CD14-positive monocyte (primary cell): ENCODE results near the gene TNFRSF6B. TPM values are rescaled to one million over a fixed set of nuclear protein-coding genes. Genes with fewer than 3 reads are reported as not detected.

ENCODE experiments used
- DNase-seq, 3 donors: peaks; one replicate each; pipeline ENCODE4 v3.0.0-alpha.2; 2011 to 2022
- H2AFZ ChIP-seq: 2 replicates; pipeline ENCODE4 v1.6.0; 2012; ENCODE audit warnings: mild to moderate bottlenecking, low read depth, low read length, inconsistent platforms; ENCODE audit not compliant: insufficient read depth, poor library complexity, severe bottlenecking
- H3K27ac ChIP-seq, 2 donors: 1 replicate in 1 of 2; 2 replicates in 1 of 2; pipeline ENCODE4 v1.5.1; 2012 to 2013; ENCODE audit warnings: low read length in 2 of 2, control low read depth in 1 of 2, inconsistent platforms in 1 of 2, low read depth in 1 of 2, mild to moderate bottlenecking in 1 of 2
- H3K27me3 ChIP-seq, 2 donors: one replicate each; pipeline versions ENCODE4 v1.6.0 to v1.6.1; 2011 to 2013; ENCODE audit warnings: low read length in 2 of 2; ENCODE audit not compliant: control insufficient read depth in 2 of 2, insufficient read depth in 2 of 2
- H3K36me3 ChIP-seq, 2 donors: replicated peaks in 1 of 2; 1 replicate in 1 of 2; 2 replicates in 1 of 2; pipeline versions ENCODE4 v1.5.1 to v1.6.1; 2012 to 2013; ENCODE audit warnings: low read length in 2 of 2, control low read depth in 1 of 2, inconsistent platforms in 1 of 2, mild to moderate bottlenecking in 1 of 2; ENCODE audit not compliant: insufficient read depth in 2 of 2, control insufficient read depth in 1 of 2
- H3K4me1 ChIP-seq, 2 donors: 1 replicate in 1 of 2; 2 replicates in 1 of 2; pipeline versions ENCODE4 v1.5.1 to v1.6.1; 2012 to 2013; ENCODE audit warnings: low read length in 2 of 2, control low read depth in 1 of 2, inconsistent platforms in 1 of 2, mild to moderate bottlenecking in 1 of 2, moderate library complexity in 1 of 2; ENCODE audit not compliant: insufficient read depth in 2 of 2, control insufficient read depth in 1 of 2
- H3K4me2 ChIP-seq: replicated peaks from 2 replicates; pipeline ENCODE3; 2012; ENCODE audit warnings: low read length, moderate library complexity, mild to moderate bottlenecking; ENCODE audit not compliant: poor library complexity, severe bottlenecking; ENCODE audit errors: extremely low read depth
- H3K4me3 ChIP-seq, 3 experiments: fragments of 200-600 bp in 1 of 3; sonication (generic) in 1 of 3; replicated peaks in 1 of 3; 1 replicate in 2 of 3; 2 replicates in 1 of 3; pipeline ENCODE4 v1.5.1; 2011 to 2013; ENCODE audit warnings: low read length in 3 of 3, mild to moderate bottlenecking in 3 of 3, control low read depth in 2 of 3, low read depth in 2 of 3, inconsistent platforms in 1 of 3, moderate library complexity in 1 of 3
- H3K79me2 ChIP-seq: 2 replicates; pipeline ENCODE4 v1.6.0; 2012; ENCODE audit warnings: mild to moderate bottlenecking, control low read depth, inconsistent platforms, low read length, moderate library complexity; ENCODE audit not compliant: insufficient read depth
- H3K9ac ChIP-seq: 2 replicates; pipeline ENCODE4 v1.6.0; 2017; ENCODE audit warnings: low read length, mild to moderate bottlenecking; ENCODE audit not compliant: insufficient read depth, poor library complexity, severe bottlenecking
- H3K9me3 ChIP-seq, 2 donors: replicated peaks in 1 of 2; 1 replicate in 1 of 2; 2 replicates in 1 of 2; pipeline versions ENCODE4 v1.5.1 to v1.6.1; 2012 to 2013; ENCODE audit warnings: low read length in 2 of 2, control low read depth in 1 of 2; ENCODE audit not compliant: control insufficient read depth in 1 of 2, insufficient read depth in 1 of 2
- H4K20me1 ChIP-seq: 2 replicates; pipeline ENCODE4 v1.6.0; 2012; ENCODE audit warnings: mild to moderate bottlenecking, low read length, control low read depth, moderate library complexity; ENCODE audit not compliant: insufficient read depth
- H3K27ac Mint-ChIP-seq, 7 donors: one replicate each; pipeline ENCODE4 v1.8.0; 2020; ENCODE audit warnings: mild to moderate bottlenecking in 7 of 7, mixed read lengths in 7 of 7, moderate library complexity in 6 of 7, inconsistent platforms in 2 of 7
- H3K27me3 Mint-ChIP-seq, 3 donors: one replicate each; pipeline ENCODE4 v1.8.0; 2021 to 2022; ENCODE audit warnings: low read depth in 3 of 3, mild to moderate bottlenecking in 3 of 3, mixed read lengths in 3 of 3, moderate library complexity in 3 of 3, inconsistent platforms in 1 of 3
- H3K36me3 Mint-ChIP-seq, 2 donors: one replicate each; pipeline ENCODE4 v1.8.0; 2020; ENCODE audit warnings: mixed read lengths in 2 of 2, inconsistent platforms in 1 of 2, mild to moderate bottlenecking in 1 of 2
- H3K4me1 Mint-ChIP-seq: one replicate; pipeline ENCODE4 v1.8.0; 2020; ENCODE audit warnings: mild to moderate bottlenecking, mixed read lengths
- H3K4me3 Mint-ChIP-seq, 2 donors: one replicate each; pipeline ENCODE4 v1.8.0; 2020; ENCODE audit warnings: mild to moderate bottlenecking in 2 of 2, mixed read lengths in 2 of 2, moderate library complexity in 1 of 2
- H3K9me3 Mint-ChIP-seq, 7 donors: one replicate each; pipeline ENCODE4 v1.8.0; 2020 to 2022; ENCODE audit warnings: mixed read lengths in 7 of 7, mild to moderate bottlenecking in 6 of 7, moderate library complexity in 6 of 7, inconsistent platforms in 2 of 7
- CTCF ChIP-seq: fragments of 200-600 bp; IDR thresholded peaks from one replicate; pipeline ENCODE4 v1.8.0; 2022; ENCODE audit warnings: antibody characterized with exemption, mild to moderate bottlenecking
- WGBS: methylation state at CpG from one replicate; pipeline ENCODE4 v1.1.5; 2013; ENCODE audit warnings: missing lambda C conversion rate; ENCODE audit not compliant: insufficient coverage; 5-methylcytosine and 5-hydroxymethylcytosine counted together
- intact Hi-C, 2 donors: fragments of 100-400 bp; cut with micrococcal nuclease; formaldehyde crosslinking; loops; one replicate each; pipeline versions ENCODE4 v1.15.0 to v1.15.1; 2023
- polyA plus RNA-seq, 3 donors: library from polyadenylated mRNA; depleted of rRNA in 1 of 3; unstranded in 2 of 3; stranded (reverse) in 1 of 3; fragments of 300-500 nt in 2 of 3; fragments of >200 nt in 1 of 3; fragmentation: Illumina TruSeq in 2 of 3; gene quantifications; 1 replicate in 2 of 3; 2 replicates in 1 of 3; pipeline ENCODE4 v1.2.3, GENCODE V29; 2012 to 2021

TNFRSF6B gene
- polyA plus RNA-seq, 3 donors, result 6.5 TPM; not detected in 2

DNA sequence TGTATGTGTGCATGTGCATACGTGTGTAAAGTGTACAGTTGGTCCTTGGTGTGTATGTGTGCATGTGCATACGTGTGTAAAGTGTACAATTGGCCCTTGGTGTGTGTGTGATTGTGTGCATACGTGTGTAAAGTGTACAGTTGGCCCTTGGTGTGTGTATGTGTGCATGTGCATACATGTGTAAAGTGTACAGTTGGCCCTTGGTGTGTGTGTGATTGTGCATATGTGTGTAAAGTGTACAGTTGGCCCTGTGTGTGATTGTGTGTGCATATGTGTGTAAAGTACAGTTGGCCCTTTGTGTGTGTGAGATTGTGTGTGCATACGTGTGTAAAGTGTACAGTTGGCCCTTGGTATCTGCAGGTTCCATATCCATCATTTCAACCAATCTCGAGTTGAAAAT is 35.0 kb downstream of the TNFRSF6B start:
- peaks cover 33 to 56% of the 10 kb centered on the region in 2 donors for H3K36me3 Mint-ChIP-seq
- H3K9me3 ChIP-seq, result no peaks in the 10 kb centered on the region
- peaks cover 97% of the 10 kb centered on the region for H4K20me1 ChIP-seq
- H3K4me3 Mint-ChIP-seq, result no peak overlapping the region
- H3K27me3 ChIP-seq, result peaks cover 0 to 7% of the 10 kb centered on the region in 2 donors
- no peak for DNase-seq
- peaks cover 27% of the 10 kb centered on the region for H3K4me1 Mint-ChIP-seq
- H3K36me3 ChIP-seq, result peaks cover 40 to 85% of the 10 kb centered on the region in 2 donors
- H2AFZ ChIP-seq, result no peak overlapping the region
- H3K27ac Mint-ChIP-seq, result no peak overlapping the region
- H3K79me2 ChIP-seq, result peaks cover 36% of the 10 kb centered on the region
- H3K4me1 ChIP-seq, result peaks cover 0 to 12% of the 10 kb centered on the region in 2 donors
- no peak overlapping the region for H3K4me3 ChIP-seq
- intact Hi-C loops, result no loop called here
- H3K4me2 ChIP-seq, result no peak overlapping the region
- no peak overlapping the region for H3K9ac ChIP-seq
- H3K9me3 Mint-ChIP-seq, result no peaks in the 10 kb centered on the region
- H3K27me3 Mint-ChIP-seq, result peaks cover 6 to 14% (median 9%) of the 10 kb centered on the region in 3 donors
- no peak overlapping the region for H3K27ac ChIP-seq
- no peak for TF ChIP-seq CTCF
- 89% methylated on average over 3 of the region's 5 CpGs for WGBS

GRCh38 chr20:63732118-63733095 is 36.0 kb downstream of the TNFRSF6B start:
- WGBS, result 94% methylated on average over 37 of the region's 38 CpGs
- H3K27me3 ChIP-seq, result peaks cover 6 to 17% of the 10 kb centered on the region in 2 donors
- DNase-seq, result no peak
- peaks cover 16 to 24% (median 17%) of the 10 kb centered on the region in 3 donors for H3K27me3 Mint-ChIP-seq
- peaks cover 36 to 75% of the 10 kb centered on the region in 2 donors for H3K36me3 ChIP-seq
- H3K27ac Mint-ChIP-seq, result no peak overlapping the region
- H3K9me3 Mint-ChIP-seq, result peaks cover 0 to 4% (median 0%) of the 10 kb centered on the region in 7 donors
- H3K4me1 Mint-ChIP-seq, result peaks cover 31% of the 10 kb centered on the region
- H3K4me1 ChIP-seq, result peaks cover 8 to 22% of the 10 kb centered on the region in 2 donors
- H3K9ac ChIP-seq, result no peak overlapping the region
- peaks cover 99% of the 10 kb centered on the region for H4K20me1 ChIP-seq
- H3K4me3 ChIP-seq, result no peak overlapping the region
- intact Hi-C loops, result no loop called here
- no peak overlapping the region for H2AFZ ChIP-seq
- no peak for TF ChIP-seq CTCF
- peaks cover 27% of the 10 kb centered on the region for H3K79me2 ChIP-seq
- H3K27ac ChIP-seq, result no peak overlapping the region
- H3K4me3 Mint-ChIP-seq, result no peak overlapping the region
- H3K36me3 Mint-ChIP-seq, result peaks cover 26 to 50% of the 10 kb centered on the region in 2 donors
- H3K4me2 ChIP-seq, result no peak overlapping the region
- no peaks in the 10 kb centered on the region for H3K9me3 ChIP-seq
